Measurements from ENCODE around the gene PDE2A.
A peak's percentile ranks its signal among the peaks of the same experiment; 100 is the strongest.

The PDE2A gene

DNA sequence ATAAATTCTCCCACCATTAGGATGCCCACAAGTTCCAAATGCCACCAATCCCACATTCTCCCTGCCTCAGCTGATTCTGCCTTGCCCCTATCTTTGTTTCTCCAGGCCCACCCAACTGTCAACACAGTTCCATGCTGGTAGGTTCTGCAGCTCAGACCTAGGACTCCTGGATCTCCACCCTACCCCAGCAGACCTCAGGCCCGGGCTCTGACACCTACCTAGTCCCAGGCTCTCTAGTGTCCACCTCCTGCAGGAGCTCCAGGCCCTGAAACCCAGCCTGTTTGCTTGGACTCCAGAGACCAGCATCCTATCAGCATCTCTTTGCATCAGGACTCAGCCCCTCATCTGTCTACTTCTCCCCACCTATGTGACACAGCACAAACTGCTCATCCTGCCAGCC is 86.5 kb downstream of the PDE2A start:
- DNase-seq: no peak

DNA sequence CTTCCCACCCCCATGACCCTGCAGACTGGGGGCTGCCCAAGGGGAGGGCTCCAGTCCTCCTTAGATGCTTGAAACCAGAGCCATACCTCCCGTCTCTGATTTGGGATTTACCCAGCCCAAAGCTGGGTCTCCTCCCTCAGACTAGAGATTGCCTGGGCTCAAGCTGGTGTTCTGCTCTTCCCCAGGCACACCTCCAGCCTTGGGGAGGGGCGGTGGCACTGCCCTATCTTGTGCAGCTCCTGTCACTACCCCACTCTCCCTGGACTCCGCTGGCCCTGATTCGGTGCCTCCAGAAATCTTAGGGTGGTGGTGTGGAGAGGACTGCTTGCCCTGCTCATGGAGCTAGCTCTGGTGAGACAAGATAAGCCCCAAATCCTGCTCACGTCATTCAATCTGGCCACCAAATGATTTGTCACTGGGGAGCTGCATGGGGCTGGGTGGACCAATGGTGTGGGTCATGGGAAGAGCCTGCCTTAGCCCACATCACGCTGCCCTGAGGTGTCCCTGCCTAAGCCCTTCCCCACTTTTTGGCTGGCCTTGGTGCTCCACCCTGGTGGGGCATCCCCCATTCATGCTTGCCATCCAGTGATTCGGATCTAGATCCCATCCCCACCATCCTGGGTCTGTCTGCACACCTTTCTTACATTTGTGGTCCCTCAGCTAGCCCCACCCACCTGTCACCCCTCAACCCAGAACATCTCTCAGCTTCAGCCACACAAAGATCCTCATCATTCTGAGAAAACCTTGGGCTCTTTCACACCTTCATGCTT is 87.7 kb downstream of the PDE2A start:
- DNase-seq: no peak

DNA sequence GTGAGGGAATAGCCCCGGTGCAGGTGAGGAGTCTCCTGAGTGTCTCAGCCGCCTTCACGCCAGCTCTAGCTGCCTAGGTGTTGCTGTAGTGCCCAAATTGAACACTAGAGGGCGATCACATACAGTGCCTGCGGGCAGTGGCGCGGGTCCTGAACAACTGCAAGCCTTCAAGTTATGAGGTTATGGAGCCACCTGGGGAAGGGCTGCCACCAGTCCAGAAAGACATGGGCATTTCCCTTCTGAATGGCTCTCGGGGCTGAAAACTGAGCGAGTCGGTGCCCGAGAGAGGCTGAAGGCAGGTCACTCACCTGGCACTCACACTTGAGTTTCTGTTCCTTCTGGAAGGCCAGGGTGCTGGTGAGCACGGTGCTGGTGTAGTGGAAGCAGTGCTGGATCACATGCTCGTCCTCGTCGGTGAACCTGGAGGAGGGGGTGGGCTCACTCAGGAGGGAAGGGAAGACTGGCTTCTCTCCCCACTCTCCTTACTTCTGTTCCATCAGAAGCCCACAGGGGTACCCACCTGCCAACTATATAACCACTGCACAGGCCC is 88.4 kb downstream of the PDE2A start:
- DNase-seq: peak; percentile 19

DNA sequence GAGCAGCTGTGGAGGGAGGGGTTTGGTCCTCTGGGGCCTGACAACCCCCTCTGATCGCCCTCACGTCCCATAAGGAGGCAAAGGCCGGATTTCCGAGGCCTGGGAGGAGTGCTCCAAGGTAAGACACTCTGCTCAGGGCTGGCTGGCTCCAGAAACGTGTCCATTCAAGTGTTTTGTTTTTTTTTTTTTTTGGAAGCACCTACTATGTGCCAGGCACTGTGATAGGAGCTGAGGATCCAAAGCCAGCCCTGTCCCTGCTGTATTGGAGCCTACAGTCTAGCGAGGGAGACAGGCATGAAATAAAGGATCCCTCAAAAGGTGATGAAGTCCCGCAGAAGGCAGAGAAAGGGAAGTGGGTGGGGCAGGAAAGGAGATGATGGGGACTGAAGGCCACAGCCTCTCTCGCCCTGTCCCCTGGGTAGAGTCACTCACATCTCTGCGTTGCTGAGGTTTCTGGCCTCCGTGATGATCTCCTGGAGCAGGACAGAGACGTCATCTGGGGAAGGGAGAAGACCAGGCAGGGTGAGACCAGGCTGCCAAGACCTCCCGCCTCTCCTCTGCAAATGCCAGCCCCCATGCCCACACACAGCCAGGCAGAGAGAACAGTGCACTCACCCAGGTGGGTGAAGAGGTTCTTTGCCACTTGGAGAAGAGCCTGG is 89.2 kb downstream of the PDE2A start:
- no peak for DNase-seq

DNA sequence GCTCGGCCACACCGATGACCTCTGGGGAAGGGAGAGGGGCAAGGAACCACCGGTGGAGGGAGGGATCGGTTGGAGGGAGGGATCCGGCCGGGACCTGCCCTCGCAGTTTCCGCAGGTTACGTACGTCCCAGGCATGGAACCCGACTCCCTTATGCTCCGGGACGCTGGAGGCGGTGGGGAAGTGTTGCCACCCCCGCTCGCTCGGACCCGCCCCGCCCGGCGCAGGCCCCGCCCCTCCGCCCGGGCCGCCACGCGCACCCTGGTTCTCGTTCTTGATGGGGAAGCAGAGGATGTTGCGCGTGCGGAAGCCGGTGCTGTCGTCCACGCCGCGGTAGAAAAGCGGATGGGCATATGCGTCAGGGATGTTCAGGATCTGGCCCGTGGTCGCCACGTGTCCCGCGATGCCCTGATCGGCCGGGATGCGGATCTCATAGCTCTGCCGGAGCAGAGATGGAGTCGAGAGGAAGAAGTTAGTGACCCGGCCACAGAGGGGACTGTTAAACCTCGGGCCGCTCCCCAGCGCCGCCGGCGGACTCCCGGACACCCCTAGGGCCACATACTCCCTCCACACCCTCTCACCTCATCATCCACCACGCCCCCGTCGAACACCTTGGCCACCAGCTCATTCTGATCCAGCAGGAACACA is 89.8 kb downstream of the PDE2A start:
- no peak for DNase-seq

DNA sequence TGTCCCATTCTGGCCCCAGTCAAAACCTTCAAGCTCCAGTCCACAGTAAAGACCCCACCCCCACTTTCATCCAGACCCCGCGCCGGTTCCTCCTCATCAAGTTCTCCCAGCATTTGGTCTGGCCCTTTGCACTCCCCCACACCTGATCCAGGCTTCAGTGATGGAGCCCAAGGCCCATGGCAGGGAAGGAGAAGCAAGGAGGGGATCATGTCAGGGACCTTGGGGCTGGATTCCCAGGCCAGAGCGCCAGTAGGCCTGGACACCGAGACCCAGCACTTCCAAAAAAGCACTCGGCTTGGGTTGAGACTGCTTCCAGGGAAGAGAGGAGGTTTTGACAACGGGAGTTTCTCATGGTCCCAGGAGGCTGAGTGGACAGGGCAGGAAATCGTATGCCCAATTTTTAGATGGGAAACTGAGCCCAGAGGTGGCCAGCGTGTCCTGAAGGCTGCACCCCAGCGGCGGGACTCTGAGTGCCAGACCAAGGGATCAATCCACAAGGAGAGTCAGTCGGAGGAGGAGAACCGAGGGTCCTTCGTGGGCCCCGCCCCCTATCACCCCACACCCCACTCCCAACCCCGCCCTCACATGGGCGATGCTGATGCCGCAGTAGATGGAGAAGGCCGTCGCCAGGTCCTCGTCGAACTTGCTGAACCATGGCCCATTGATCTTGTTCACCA is 90.5 kb downstream of the PDE2A start:
- no peak for DNase-seq

DNA sequence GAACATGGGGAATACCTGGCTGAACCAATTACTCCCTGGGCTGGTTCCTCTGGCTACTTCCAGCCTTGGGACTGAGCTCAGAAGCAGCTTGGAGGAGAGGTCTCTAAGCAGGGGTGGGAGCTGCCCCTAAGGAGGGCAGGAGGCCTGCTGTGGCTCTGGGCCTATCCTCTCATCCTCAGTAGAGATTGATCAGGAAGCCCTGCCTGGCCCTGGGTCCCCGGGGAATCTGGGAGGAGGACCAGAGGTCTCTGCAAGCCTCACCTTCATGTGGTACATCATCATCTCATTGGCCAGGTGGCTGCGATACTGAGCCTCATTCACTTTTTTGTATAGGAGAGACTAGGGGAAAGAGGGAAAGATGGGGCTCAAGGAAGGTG is 91.1 kb downstream of the PDE2A start:
- DNase-seq: no peak

DNA sequence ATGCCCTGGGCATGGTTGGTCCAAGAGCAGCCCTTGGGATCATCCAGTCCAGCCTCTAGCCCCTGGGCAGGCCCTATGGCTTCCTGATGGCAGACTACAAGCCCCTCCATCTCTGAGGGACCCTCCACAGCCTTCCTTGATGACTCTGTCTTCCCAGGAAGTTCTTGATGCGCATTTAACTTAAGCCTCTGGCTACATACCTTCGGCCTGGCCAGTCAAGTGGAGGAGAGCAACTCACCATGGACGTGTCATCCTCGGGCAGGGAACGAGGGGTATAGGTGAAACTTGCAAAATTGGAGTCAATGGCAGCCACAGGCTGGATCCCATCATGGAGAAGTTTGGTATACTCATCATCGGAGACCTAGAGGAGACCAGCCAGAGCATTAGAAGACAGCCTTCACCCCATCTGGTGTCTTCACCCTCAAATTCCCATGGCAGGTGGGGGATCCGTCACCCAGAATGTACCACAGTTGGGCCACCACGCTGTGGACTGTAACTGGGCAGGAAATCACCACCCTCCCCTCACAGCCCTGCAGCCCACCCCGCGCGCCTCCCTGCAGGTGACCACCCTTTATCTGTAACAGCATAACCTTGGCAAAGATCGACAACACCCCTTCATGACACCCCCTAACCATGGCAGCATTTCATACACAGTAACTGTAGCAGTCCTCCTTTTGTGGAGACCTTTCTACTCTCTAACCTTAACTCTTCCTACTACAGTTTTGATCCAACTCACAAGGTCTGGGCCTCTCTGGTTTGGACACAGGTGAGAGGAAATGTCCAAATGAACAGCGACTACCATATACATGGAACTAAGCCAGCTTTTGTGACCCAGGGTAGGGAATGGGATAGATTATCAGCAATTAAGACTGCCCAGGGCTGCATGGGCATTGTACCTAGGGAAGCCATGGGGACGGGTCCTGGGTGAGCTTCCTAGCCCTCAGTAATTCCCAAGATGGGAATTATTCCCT is 91.7 kb downstream of the PDE2A start:
- no peak for DNase-seq

DNA sequence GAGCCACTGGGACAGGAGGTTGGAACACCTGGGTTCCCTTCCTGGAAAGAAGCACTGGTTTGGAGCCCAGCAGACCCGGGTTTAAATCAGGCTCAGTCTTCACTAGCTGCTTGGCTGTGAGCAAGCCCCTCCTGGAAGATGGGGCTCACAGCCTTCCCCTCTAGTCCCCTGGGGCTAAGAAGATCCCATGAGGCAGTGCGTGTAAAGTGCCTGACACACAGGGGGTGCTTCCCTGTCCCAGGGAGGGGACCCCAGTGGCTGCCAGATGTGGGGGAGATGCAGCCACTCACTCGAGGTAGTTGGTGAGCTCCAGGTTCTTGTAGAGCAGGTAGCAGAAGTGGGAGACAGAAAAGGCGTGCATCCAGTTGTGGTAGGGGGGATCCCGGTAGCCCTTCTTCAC is 93.2 kb downstream of the PDE2A start:
- no peak for DNase-seq

DNA sequence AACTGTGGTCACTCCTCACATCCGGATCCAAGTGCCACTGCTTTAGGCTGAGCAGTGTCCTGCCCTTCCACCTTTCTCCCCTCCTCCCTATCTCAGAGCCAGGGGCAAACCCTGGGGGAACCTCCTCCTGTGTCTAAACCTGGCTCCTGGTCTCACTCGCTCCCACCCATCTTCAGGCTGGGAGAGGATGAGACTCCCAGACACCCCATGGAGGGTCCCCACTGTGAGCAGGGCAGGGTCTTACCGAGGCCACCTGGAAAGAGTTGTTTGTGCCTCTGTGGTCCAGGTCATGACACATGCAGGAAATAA is 93.6 kb downstream of the PDE2A start:
- no peak for DNase-seq

DNA sequence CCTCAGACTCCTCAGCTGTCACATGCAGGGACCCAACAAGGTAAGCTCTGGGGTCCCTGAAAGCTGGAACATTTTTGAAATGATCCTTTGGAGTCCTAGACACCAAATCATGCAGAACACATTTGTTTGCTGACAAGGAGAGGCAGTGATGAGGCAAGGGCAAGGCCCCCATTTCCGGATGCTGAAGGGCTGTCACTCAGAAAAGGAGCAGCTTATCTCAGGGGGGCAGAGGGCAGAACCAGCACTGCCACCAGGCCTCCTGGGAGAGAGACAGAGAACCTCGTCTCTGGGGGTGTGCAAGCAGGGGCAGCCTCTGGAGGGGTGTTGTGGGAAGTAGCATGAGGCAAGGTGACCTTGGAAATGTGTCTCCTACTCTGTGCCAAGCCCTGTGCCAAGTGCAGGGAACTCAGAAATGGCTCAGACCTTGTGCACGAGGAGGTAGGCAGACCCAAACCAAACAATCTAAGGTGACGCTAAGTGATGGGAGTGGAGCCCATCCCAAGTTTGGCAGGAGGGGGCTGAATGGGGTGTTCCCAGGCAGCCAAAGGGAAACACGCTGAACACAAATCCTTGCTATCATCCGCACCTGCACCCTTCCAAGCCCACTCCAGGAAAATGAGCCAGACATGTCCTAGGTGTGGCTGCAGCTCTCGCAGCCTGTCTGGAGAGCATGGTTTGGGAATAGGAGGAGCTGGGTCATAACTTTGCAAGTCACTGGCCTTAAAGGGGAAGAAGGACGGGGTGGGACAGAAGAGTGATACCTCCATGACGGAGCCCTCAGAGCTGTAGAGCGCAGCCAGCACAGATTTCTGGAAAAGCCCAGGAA is 94.2 kb downstream of the PDE2A start:
- DNase-seq: no peak

DNA sequence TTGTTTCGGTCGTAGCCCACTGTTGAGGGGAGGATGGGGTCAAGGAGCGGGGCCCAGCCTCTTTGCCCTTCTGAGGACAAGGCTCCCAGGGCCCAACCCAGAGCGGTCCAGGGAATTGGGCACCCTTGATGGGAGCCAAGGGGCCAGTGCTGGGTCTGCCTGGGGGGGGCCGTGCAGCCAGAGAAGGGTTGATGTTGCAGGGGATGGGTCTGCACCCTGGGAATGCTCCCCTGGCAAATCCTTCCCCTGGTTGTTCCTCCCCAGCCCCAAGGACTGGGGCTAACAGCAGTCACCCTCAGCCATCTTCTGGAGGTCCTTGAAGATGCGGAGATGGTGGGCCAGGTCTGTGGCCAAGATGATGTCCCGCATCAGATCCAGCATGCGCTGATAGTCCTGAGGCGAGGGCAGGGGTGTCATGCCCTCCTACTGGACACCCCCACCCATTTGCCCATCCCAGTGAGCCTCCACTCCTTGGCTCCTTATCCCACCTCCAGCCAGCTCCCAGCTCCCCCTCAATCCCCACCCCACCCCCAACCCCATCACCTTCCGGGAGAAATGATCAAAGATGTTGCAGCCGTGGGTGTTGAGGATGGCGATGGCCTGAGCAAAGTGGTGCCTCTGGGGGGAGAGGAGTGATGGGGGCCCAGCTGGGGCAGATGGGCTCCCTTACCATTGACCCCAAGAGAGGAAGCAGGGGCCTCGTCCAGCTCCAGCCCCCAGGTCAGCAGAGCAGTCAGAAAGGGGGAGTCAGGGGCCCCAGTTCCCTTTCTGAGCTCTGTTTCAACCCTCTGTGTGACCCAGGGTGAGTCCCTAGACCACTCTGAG is 95.0 kb downstream of the PDE2A start:
- DNase-seq: no peak

DNA sequence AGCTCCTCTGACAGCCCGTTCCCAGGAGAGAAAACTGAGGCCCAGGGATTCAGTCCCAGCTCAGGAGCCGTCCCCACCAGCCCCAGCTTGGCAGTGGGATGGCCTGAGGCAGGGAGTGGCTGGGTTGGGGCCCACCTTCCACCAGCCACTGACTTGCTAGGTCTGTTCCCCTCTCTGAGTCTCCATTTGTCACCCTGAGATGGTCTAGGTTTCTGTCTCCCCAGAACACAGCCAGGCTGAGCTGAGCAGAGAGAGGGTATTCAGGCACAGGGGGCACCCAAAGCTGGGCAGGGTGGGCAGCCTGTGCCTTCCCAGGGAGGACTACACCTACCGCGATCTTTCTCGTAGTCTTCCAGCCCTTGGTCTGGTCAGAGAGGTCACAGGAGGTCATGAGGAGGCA is 95.7 kb downstream of the PDE2A start:
- DNase-seq: no peak

DNA sequence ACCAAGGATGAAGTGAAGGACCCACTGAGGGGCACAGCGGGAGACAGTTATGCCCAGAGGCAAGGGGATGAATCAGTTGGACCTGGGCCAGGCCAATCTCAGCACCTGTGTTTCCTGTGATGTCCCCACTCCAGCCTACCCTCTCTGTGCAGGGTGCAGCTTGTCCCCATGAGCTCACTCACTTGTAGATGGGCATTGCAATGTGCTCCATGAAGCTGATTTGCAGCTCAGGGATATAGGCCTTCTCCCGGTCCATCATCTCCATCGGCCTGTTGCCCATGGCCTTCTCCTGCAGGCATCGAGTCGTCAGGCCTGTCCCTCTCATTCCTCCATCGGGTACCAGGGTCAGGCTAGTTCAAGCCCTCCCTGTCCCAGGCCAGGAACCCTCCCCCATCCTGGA is 96.2 kb downstream of the PDE2A start:
- no peak for DNase-seq

DNA sequence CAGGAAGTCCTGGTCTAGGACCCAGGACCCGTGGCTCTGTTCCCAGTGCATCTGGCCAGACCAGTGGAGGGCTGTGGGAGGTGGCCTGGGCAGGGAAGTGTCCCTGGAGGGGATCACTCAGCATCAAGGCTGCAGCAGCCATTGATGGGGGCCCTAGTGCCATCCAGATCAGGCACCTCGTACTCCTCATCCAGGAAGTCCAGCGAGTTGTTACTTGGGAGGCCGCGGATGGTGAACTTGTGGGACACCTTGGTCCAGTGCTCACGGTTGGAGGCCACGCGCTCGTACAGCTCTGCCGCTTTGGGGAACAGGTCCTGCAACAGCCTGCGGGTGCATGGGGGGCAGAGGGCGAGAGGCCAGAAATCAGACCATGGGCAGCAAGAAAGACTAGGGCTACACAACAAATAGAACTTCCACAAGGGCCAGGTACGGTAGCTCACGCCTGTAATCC is 96.9 kb downstream of the PDE2A start:
- DNase-seq: no peak

DNA sequence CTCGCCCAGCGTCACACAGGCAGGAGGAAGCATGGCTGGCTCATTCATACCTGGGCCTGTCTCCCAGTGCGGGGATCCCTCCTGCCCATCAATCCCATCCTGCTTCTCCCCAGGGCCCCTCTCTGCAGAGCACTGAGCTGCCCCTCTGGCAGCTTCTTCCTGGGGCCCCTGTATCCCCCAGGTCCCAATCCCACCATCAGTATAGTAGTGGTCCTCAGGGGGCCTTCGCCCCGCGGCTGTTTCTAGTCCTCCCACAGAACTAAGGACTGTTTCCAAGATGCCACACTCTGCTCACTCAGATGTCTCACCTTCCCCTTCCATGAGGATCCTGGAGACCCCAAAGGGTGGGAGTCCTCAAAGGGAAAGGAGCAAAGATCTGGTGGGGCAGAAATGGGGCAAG is 97.6 kb downstream of the PDE2A start:
- DNase-seq: no peak

DNA sequence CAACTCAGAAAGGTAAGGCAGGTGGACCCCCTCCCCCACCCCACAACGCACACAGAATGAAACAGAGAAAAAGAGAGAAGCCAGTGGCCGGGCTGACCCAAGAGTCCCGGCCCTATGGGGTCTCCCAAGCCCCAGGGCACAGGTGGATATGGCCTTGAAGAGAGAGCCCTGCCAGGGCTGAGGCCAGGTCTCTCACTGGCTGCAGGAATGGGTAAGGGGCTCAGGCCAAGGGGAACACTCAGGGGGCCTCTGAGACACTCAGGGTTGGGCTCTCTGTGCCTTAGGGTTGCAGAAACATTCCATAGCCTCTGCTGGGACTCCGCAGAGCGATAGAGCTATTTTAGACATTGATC is 98.0 kb downstream of the PDE2A start:
- no peak for DNase-seq

DNA sequence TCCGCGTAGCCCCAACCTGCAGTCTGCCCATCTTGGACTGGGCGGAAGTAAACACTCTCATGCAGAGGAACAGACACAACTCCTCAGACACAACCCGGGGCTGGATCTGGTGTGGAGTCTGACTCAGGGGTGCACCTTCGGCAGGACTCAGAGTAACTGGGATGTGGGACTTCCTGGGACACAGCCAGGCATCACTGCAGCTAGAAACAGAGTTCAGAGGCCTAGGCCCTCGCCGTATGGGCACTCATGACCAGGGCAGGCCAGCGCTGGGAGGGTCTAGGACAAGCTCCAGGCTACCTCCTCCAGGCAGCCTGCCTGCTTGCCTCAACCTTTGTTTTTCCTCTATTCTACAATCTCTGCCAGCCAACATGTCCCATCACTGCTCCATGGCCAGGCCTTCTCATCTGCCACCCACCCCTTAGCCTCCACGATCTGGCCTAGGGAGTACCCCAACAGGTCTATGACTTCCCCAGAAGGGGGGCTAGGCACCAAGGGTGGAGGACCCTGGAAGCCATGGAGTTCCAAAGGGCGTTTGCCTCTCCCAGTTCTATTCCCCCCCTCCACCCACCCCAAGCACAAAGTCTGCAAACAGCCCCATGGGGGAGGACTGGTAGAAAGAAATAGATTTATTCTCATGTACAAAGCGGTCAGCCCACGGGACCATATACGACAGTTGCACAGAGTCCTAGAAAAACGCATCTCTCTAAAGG is 98.5 kb downstream of the PDE2A start:
- DNase-seq: no peak

DNA sequence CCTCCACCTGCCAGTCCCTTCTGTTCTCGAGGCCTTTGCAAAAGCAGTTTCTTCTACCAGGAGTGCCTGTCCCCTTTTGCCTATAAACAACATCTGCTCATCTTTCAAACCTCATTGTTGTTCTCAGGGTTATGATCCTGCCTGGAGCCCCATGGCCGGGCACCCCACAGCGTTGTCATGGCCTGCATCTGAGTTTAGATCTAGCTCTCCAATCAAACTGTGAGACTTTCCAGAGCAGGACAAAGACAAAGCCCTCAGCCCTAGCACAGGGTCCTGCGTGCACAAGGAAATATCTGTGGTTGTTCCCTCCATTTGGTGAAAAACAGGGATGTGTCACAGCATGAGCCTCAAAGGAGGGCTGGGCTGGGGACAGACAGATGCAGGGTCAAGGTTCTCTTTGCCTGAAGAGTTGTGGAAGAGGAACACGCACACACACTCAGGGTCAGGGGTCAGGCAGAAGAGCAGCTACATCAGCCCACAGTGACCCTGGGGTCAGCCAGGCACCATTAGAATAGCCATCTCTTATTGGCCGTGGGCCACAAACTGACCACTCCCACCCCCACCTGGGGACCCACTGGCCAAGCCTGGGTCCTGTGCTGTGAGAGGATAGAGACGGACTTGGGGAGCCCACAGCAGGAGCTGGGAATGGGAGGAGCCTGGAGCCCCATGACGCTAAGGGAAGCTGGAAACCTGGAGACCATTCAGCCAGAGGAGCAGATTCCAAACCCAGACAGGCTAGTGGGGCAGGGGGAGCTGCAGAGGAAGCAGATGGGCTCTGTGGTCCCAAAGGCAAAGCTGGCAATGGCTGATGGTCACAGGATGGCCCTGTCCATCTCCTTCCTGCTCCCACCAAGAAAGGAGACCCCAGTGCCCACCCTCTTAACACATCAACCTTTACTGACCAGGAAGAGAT is 99.4 kb downstream of the PDE2A start:
- DNase-seq: no peak
